ENCODE results near the gene VAC14.
"Not testable (repeated sequence)": the region's sequence is repeated elsewhere in the genome, so short reads cannot be mapped to it uniquely, and the experiment has no call there.

Gene VAC14

DNA sequence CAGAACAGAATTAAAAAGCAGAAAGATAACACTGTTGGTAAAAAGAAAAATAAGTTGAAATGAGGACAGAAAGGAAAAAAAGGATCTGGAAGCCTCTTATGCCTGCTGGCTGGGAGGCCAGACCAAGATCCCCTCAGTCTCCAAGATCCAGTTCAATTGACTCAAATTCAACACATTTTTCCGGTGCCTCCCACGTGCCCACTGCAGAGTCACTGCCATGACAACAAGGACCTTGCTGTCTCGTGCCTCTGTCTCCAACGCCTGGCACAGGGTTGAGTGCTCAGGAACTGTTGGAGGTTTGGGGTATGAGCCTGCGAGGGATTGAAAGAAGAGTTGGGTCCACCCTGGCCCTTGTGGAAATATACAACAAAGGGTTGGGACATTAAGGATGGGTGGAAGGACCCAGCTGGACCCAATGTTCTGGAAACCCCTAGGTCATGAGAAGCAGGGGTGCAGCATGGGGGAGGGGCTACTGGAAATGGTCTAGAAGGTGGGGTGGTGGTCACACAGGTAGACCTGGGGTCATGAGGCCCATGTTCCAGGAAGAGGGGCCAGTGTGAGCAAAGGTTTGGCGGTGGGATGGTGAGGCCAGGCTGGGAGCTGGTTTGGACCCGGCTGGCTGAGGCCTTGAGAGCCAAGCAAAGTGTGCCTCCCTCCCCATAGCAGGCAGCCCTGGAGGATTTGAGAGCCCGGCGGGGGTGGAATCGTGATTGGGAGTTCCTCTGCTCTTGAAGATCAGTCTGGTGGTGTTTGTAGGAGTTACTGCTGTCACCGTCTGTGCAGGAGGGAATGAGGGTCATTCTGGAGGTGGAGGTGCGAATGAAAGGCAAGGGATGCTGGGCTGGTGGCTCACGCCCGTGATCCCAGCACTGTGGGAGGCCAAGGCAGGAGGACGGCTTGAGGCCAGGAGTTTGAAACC, 153.3 kb downstream of the VAC14 start:
- FAIRE-seq (no peak), DNase-seq (ENCODE audit: low spot score) (no peak)

GRCh38 chr16:70646260-70647241, 154.4 kb downstream of the VAC14 start, which contains the start of gene IL34:
Gene IL34 (plus strand): TSS chr16:70646559. CDS start chr16:70646948, 389 bp downstream.
- no peak for FAIRE-seq
- no peak for DNase-seq (ENCODE audit: low spot score)

DNA sequence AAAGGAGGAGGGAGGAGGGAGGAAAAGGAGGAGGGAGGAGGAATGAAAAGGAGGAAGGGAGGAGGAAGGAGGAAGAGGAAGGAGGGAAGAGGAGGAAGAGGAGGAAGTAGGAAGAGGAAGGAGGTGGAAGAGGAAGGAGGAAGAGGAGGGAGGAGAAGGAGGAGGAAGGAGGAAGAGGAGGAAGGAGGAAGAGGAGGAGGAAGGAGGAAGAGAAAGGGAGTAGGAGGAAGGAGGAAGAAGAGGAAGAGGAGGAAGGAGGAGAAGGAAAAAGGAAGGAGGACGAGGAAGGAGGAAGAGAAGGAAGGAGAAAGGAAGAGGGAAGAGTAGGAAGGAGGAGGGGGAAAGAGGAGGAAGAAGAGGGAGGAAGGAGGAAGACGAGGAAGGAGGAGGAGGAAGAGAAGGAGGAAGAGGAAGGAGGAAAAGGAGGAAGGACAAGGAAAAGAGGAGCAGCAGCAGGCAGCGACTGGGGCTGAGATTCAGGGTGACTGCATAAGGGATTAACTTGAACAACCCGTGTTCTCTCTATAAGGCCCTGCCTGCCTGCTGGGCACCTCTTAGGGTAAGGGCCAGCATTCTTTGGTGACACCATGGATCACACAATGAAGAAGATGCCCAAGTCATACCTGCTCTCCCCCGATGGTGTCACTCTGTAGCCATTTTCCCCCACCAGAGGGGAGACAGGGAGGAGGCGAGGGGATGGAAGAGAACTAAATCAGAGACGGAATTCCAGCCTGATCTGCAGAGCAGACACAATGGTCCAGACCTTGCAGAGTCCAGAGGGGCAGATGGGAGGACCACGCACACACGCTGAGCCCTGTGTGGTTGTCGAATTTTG, 156.0 kb downstream of the VAC14 start:
- DNase-seq (ENCODE audit: low spot score) (no peak), FAIRE-seq (no peak)

DNA sequence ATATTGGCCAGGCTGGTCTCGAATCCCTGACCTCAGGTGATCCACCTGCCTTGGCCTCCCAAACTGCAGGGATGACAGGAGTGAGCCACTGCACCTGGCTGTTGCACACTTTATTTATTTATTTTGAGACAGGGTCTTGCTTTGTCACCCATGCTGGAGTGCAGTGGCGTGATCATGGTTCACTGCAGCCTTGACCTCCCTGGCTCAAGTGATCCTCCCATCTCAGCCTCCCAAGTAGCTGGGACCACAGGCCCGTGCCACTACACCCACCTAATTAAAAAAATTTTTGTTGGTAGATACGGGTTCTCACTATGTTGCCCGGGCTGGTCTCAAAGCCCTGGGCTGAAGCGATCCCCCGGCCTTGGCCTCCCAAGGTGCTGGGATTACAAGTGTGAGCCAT, 157.7 kb downstream of the VAC14 start:
- not testable (repeated sequence) for DNase-seq (ENCODE audit: low spot score); FAIRE-seq

- FAIRE-seq (no peak), DNase-seq (ENCODE audit: low spot score) (no peak)
These were observed 158.3 kb downstream of the VAC14 start for GRCh38 chr16:70642633-70643032.

- FAIRE-seq (no peak), DNase-seq (ENCODE audit: low spot score) (no peak)
These were observed 161.9 kb downstream of the VAC14 start for GRCh38 chr16:70638814-70639792.
